ENCODE results near the gene USP1.

USP1 gene, protein sequence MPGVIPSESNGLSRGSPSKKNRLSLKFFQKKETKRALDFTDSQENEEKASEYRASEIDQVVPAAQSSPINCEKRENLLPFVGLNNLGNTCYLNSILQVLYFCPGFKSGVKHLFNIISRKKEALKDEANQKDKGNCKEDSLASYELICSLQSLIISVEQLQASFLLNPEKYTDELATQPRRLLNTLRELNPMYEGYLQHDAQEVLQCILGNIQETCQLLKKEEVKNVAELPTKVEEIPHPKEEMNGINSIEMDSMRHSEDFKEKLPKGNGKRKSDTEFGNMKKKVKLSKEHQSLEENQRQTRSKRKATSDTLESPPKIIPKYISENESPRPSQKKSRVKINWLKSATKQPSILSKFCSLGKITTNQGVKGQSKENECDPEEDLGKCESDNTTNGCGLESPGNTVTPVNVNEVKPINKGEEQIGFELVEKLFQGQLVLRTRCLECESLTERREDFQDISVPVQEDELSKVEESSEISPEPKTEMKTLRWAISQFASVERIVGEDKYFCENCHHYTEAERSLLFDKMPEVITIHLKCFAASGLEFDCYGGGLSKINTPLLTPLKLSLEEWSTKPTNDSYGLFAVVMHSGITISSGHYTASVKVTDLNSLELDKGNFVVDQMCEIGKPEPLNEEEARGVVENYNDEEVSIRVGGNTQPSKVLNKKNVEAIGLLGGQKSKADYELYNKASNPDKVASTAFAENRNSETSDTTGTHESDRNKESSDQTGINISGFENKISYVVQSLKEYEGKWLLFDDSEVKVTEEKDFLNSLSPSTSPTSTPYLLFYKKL

GRCh38 chr1:62436466-62437272 lies at the start of gene USP1:
TSS of gene USP1 (plus strand) at chr1:62437049. CDS start at chr1:62439868, 2,819 bp downstream.
- peak; percentile 97 for DNase-seq (ENCODE audit: low spot score)

DNA sequence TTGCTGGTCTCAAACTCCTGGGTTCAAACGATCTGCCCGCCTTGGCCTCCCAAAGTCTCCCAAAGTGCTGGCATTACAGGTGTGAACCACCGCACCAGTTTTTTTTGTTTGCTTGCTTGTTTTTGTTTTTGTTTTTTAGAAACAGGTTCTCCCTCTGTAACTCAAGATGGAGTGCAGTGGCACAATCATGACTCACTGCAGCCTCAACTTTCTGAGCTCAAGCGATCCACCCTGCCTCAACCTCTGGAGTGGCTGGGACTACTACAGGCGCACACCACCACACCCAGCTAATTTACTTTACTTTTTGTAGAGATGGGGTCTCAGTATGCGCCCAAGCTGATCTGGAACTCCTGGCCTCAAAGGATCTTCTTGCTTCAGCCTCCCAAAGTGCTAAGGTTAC lies 47.3 kb upstream of the USP1 start:
- no peak for DNase-seq (ENCODE audit: low spot score)

DNA sequence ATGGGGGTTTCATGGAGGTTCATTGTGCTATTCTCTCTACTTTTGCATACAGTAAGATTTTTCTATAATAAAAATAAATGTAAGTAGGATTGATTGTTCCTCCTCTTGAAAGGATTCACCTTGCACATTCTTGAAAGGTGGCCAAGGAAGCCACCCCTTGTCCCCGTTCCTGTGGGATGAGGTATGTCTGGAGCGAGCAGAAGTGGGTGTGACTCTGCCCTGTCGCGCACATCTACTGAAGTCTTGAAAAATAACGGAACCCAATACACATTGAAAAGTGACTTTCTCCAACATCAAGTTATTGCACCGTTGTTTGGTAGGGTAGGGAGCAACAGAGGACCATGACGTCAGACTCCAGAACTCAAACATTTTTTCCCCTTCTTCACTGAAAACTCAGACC lies 46.8 kb upstream of the USP1 start:
- DNase-seq (ENCODE audit: low spot score), result no peak

GRCh38 chr1:62391369-62391971 lies 45.4 kb upstream of the USP1 start:
- DNase-seq (ENCODE audit: low spot score), result peak; percentile 4

DNA sequence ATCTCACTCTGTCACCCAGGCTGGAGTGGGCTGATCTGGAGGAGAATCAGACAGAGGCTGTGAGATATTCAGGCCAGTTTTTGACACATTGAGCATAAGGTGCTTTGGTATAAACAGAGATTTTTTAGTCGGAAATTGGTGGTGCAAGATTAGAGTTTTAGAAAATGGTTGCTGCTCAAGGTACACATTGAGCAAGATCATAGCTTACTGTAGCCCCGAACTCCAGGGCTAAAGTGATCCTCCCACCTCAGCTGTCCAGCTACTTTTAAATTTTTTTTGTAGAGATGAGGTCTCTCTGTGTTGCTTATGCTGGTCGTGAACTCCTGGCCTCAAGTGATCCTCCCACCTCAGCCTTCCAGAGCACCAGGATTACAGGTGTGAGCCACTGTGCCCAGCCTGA lies 43.9 kb upstream of the USP1 start:
- no peak for DNase-seq (ENCODE audit: low spot score)

DNA sequence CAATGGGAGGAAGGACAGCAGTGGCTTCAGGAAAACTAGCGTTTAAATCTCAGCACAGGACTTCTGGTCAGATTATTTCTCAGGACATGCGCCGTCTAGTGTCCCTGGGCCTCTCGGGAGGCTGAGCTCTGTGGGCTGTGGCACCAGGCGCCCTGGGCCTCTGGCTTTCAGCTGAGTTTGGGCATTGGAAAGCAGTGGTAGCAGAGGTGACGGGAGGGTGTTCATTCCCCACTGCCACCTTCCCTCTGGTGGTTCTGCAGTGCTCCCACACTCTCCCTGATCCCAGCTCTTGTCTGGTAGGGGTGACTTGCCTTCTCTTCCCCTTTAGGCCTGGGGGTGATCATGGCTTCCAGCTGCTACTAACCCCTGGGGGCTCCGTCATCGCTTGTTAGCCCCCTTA lies 42.2 kb upstream of the USP1 start:
- no peak for DNase-seq (ENCODE audit: low spot score)

- no peak for DNase-seq (ENCODE audit: low spot score)
Observed at GRCh38 chr1:62395291-62395690, 41.6 kb upstream of the USP1 start.

- no peak for DNase-seq (ENCODE audit: low spot score)
Observed at GRCh38 chr1:62396871-62397270, 40.0 kb upstream of the USP1 start.

GRCh38 chr1:62397301-62397700 lies 39.5 kb upstream of the USP1 start:
- no peak for DNase-seq (ENCODE audit: low spot score)

- no peak for DNase-seq (ENCODE audit: low spot score)
Observed at GRCh38 chr1:62398377-62398776, 38.5 kb upstream of the USP1 start.

DNA sequence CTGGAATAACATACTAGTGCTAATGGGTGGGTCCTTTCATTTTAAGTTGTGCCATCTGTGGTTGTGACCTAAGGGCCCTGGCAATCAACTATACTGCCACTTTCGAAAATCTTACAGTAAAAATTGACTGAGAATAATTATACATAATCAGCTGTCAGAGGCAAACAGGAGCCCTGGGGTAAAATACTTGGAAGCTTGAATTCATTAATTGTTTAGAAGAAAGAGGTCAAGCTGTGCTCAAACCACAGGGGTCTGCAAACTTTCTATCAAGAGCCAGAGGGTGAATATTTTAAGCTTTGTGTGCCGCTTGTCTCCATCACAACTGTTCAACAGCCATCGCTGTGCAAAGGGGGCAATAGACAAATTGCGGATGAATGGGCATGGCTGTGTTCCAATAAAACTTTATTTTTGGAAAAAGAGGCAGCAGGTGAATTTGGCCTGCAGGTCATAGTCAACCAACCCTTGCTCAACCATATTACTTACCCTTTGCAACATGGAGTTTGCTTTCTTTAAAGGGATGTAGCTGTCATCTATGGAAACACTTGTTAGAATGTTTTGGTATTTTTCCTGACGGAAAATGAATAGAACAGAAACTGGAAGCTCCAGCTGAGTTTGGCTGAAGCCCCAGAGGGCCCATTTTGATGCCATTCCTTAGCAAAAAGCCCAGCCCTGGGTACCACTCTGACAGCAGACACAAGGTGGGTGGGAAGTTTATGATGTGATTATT lies 35.7 kb upstream of the USP1 start:
- no peak for DNase-seq (ENCODE audit: low spot score)

- DNase-seq (ENCODE audit: low spot score), result no peak
Observed at GRCh38 chr1:62405247-62405646, 31.6 kb upstream of the USP1 start.

- no peak for DNase-seq (ENCODE audit: low spot score)
Observed at GRCh38 chr1:62406576-62406975, 30.3 kb upstream of the USP1 start.

DNA sequence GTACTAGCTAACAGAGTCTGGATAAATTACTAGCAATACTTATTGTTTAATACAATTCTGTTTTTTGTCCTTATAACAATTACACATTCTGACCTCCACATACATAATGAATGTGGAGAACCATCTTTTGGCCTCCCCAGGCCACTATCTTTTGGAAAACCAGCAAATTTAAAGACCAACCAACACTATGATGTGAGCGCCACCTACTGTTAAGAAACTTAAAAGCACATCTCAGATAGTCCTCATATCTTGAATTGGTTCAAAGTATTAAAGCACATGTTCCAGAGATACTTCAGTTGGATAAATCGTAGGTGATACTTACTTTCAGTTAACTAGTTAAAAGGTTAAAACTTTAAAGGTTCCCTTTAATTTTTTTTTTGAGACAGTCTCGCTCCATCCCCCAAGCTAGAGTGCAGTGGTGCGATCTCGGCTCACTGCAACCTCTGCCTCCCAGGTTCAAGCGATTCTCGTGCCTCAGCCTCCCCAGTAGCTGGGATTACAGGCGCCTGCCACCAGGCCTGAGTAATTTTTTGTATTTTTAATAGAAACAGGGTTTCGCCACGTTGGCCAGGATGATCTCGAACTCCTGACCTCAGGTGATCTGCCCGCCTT lies 29.3 kb upstream of the USP1 start:
- DNase-seq (ENCODE audit: low spot score), result peak; percentile 58

- no peak for DNase-seq (ENCODE audit: low spot score)
Observed at GRCh38 chr1:62415687-62416086, 21.2 kb upstream of the USP1 start.

DNA sequence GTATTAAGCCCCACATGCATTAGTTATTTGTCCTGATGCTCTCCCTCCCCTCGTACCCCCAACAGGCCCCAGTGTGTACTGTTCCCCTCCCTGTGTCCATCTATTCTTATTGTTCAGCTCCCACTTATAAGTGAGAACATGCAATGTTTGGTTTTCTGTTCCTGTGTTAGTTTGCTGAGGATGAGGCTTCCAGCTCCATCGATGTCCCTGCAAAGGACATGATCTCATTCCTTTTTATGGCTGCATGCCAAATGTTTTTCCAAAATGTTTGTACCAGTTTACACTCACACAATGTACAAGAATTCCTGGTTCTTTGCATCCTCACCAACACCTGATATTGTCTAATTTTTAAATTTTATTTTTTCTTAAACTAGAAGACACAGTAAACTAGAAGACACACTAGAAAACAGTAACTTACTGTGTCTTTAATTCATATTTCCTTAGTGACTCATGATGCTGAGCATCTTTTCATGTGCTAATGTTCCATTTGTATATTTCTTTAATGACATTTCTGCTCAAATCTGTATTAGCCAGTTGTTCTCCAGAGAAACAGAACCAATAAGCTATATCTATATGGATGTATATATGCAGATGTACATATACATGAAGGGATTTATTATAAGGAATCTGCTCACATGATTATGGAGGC lies 19.4 kb upstream of the USP1 start:
- no peak for DNase-seq (ENCODE audit: low spot score)

- no peak for DNase-seq (ENCODE audit: low spot score)
Observed at GRCh38 chr1:62420214-62420613, 16.6 kb upstream of the USP1 start.

DNA sequence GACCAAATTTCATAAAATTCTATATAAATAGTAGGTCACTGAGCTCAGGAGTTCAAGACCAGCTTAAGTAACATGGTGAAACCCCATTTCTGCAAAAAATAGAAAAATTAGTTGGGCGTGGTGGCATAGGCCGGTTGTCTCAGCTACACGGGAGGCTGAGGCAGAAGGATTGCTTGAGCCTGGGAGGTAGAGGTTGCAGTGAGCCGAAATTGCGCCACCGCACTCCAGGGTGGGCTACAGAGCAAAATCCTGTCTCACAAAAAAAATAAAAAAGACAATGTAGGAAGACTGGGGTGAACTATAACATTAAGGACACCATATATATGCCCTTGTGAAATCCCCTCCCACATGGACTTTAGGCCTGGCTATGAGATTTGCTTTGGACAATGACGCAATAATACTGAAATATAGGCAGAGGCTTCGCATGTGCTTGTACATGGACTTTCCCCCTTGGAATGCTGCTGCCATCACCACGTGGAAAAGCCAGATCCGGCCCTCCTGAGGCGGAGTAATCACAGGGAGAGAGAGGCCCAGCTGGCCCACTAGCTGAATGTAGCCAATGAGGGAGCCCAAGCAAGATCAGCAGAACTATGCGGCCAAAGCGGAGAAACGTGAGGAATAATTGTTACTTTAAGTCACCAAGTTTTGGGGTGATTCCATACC lies 13.1 kb upstream of the USP1 start:
- DNase-seq (ENCODE audit: low spot score), result no peak

GRCh38 chr1:62424411-62424810 lies 12.4 kb upstream of the USP1 start:
- no peak for DNase-seq (ENCODE audit: low spot score)

DNA sequence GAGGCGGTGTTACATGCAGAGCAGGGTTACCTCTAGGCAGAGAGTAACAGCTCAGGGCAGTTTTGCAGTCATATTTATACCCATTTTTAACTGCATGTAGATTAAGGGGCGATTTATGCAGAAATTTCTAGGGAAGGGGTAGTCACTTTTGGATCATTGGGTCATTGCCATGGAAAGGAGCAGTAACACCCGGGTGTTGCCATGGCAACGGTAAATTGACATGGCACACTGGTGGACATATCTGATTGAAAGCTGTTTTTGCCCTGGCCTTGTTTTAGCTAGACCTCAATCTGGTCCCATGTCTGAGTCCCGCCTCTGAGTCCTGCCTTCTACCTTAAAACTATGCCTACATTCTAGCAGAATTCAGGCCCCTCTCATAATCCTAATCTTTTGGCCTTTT lies 11.8 kb upstream of the USP1 start:
- no peak for DNase-seq (ENCODE audit: low spot score)
